NCI-H526 (cell line): ENCODE data around the gene ZNF300.
A peak's percentile ranks its signal among the peaks of the same experiment; 100 is the strongest.
"Not testable (repeated sequence)": the region's sequence is repeated elsewhere in the genome, so short reads cannot be mapped to it uniquely, and the experiment has no call there.

ENCODE experiments used
- DNase-seq, 2 experiments: peaks; one replicate each; lab custom pipeline; 2025; lab: John Stamatoyannopoulos, UW

The ZNF300 gene

GRCh38 chr5:150904479-150905311 is at the start of gene ZNF300:
ZNF300 (minus strand) TSS chr5:150904980; CDS start chr5:150903155, 1,825 bp downstream.
- DNase-seq = peak; percentile 51 to 64

DNA sequence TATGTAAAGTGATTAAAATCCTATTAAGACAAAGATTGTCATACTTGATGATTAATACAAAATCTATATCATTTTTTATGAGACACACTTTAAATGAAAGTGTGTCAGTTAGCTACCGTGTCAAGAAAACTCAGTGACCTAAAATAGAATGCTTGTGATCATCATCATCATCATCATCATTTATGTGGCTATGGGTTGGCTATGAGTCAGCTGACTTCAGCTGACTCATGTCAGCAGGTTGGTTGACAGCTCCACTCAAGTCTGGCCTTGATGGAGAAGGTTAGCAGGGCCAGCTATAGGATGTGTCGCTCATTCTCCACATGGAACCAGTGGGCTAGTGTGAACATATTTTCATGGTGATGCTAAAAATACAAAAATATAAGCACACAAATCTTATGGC is 43.8 kb upstream of the ZNF300 start:
- DNase-seq = no peak

DNA sequence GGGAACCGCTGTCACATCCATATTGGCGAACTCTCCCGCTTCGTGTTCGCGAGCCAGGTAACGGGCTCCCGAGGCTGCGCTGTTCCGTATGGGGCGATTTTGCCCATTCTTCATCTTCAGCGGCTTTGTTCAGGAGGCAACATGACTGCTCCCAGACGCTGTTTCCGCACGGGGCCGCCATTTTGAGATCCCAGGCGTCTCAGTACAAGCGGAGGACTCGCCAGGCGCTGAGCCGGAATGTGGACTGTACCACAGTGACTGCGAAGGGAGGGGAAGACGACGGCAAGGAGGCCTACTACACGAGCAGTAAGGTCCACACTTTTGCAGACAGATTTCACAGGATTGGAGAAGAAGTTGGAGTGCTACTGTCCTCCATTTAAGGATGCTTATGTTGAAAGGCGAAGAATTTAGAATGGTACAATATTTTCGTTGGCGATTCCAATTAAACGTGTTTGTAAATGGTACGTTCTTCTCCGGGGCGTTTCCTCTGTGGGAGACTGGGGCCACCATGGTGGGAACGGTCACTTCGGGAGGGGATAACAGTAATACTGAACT is 41.6 kb upstream of the ZNF300 start:
- no peak for DNase-seq

DNA sequence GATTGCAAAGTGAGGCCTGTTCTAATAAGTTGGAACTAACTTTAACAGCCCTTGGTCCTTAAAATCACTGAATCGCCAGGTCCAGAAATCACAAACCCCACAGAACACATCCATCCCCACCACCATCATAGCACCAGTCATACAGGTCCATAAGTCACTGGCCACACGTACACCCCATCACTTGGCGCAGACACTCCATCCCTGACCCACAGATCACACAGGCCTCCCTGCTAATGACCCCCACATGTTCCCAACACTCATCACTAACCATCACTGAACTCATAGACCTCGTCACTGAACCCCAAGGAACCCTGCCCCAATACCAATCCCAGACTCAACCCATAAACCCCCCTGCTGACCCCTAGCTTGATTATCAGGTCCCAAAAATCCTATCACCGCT is 41.2 kb upstream of the ZNF300 start:
- DNase-seq = no peak

GRCh38 chr5:150945486-150945885 is 40.7 kb upstream of the ZNF300 start:
- no peak for DNase-seq

- no peak for DNase-seq
Observed at GRCh38 chr5:150931368-150931965, 26.7 kb upstream of the ZNF300 start.

- no peak for DNase-seq
Observed at GRCh38 chr5:150918613-150919012, 13.8 kb upstream of the ZNF300 start.

DNA sequence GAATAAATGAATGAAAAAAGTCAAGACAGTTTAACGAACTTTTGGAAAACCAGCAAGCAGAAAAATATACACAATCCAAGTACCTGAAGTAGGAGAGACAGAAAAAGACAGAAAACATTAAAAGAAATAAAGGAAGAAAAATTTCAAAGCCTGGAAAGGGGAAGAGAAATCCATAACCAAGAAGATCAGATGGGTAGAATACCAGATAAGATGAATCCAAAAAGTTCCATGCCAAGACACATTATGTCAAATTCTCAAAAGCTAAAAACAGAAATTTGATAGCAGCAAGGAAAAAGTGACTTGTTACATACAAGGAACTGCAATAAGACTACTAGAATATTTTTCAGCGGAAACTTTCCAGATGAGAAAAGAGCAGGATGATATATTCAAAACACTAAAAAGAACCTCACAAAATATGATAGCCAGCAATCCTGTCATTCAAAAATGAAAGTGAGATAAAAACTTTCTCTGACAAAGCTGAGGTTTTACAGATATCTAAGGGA is 7.6 kb upstream of the ZNF300 start:
- DNase-seq = no peak

- no peak for DNase-seq
Observed at GRCh38 chr5:150905312-150905683, 518 bp upstream of the ZNF300 start.

DNA sequence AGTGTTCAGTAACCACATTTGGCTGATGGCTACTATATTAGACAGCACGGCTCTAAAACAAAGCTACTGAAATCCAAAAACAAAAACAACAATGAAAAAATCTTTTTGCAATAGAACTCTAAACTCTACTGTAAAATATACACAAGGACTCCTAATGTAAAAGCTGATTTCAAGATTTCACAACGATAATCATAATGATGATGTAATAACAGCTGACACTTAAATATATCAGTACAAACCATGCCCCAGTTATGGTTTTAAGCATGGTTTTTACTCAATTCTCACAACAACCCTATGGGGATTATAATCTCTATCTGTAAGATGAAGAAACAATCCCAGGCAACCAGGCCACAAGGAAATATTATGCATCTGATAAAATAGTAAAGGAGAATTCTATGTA is 3.3 kb downstream of the ZNF300 start:
- no peak for DNase-seq

GRCh38 chr5:150895431-150896428 is 9.1 kb downstream of the ZNF300 start:
- no peak for DNase-seq

DNA sequence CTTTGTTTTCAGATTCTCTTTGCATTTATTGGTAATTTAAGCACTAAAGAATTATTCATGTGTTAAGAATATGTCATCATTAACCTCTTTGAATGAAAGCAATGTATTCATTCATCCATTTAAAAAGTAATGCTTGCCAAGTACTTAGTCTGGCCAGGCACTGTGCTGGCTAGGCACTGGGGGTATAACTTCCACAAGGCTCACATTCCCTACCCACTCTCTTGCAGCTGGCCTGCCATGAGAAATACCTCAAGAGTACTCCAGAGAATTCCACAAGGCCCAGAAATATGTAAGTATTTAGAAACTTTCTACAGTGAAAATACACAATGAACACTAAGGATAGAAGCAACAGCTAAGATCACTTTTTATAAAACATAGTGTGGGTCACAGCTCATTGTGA is 25.4 kb downstream of the ZNF300 start:
- no peak for DNase-seq

DNA sequence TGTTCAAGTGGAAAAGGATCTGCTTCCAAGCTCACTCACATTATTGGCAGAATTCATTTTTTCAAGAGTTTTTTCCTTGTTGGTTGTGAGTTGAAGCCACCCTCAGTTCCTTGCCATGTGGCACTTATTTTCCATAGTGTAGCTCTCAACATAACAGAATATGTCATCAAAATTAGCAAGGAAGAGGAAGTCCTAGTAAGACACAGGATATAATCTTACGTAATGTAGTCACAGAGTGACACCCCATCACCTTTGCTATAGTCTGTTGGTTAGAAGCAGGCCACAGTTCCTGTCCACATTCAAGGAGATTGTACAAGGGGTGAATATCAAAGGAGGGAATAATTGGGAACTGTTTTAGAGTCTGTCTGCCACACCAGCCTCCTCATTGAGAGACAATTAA is 42.7 kb downstream of the ZNF300 start:
- no peak for DNase-seq

DNA sequence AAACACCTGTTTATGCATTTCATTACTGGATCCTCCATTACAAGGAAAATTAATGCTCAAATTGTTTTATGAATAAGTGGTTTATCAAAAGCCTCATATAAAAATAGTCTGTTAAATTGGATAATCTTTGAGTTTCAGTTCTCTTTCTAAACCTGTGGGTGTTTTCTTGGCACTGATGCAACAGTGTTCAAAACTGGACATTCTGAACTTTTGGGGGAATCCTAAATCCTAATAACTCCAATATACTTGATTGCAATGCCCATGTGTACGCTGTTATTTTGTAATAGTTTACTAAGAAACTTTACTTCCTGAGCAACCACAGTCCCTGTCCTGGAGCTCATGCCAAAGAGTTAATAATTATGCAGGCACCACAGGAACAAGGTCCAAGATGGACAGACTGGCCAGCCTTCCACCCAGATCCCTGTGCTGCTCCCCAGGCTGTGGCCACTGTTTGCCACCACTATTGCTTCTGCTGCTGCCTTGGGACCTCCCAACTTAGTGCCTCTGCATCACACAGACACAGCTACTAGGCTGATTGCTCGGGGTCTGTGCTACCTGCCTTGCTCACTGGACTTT is 44.4 kb downstream of the ZNF300 start:
- no peak for DNase-seq

GRCh38 chr5:150856700-150857099 is 48.1 kb downstream of the ZNF300 start:
- not testable (repeated sequence) for DNase-seq

DNA sequence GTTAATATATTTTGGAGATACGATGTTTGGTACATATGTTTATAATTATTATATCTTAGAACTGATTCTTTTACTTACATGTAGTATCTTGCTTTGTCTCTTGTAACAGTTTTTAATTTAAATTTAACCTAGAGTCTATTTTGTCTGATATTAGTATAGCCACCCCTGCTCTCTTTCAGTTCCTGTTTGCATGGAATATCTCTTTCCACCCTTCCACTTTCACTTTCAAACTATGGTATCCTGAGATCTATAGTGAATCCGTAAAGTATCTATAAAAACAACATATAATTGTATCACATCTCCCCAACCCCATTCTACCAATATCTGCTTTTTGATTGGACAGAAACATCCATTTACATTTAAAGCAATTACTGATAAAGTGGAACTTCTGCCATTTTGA is 51.2 kb downstream of the ZNF300 start:
- DNase-seq = no peak

DNA sequence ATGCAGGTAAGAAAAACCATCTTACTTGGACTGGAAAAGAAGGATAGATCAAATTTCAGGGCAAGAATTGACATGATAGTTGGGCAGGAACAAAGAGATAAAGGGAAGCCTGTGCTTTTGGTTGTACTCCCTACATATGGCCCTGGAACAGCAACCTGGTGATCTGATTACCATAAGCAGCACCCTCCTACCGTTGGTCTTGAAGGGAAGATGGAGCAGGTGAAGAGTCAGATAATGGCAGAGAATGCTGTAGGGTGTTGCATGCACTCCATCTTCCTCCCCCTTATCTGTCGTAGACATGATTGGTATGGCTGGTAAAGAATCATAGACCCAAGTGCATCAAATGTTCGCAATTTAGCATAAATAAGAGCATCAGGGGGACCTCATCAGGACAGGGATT is 53.7 kb downstream of the ZNF300 start:
- DNase-seq = no peak

- DNase-seq = no peak
Observed at GRCh38 chr5:150848271-150848670, 56.5 kb downstream of the ZNF300 start.

DNA sequence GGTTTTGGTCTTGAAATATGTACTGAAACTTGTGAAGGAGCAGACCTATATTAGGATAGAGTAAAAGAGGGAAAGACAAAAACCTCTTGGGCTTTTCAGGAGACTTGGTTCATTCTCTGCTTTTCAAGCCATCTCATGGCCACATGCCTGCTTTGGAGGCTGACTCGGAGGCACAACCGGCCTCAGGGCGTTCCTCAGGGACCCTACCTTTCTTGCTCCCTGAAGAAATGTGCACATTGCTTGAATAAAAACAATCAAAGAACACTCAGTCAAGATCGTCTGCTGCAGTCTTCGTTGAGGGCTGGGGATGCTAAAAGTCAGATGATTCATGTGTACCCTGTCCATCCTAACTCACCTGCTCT is 57.5 kb downstream of the ZNF300 start:
- DNase-seq = no peak

DNA sequence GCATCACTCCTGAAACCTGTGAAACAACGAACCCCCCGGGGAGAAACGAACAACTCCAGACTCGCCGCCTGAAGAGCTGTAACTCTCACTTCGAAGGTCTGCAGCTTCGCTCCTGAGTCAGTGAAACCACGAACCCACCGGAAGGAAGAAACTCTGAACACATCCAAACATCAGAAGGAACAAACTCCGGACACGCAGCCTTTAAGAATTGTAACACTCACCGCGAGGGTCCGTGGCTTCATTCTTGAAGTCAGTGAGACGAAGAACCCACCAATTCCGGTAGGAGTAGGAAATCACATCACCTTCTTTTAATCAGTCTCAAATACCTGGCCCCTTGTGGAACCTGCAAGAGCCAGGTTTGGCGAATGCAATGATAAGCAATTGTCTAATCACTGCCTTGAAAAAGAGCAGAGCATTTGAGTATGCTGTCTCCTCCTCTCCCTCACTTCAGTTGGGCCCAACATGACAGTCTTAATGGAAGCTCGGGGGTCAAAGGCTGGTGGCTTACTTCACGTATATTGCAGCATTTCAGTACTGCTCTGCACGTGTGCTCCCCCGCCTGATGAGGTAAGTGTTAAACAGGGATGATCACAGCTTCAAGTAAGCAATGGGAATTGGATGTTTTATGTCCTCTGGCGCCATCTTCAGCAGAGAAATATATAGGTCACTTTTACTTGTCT is 58.0 kb downstream of the ZNF300 start:
- DNase-seq = peak; percentile 67 to 80

DNA sequence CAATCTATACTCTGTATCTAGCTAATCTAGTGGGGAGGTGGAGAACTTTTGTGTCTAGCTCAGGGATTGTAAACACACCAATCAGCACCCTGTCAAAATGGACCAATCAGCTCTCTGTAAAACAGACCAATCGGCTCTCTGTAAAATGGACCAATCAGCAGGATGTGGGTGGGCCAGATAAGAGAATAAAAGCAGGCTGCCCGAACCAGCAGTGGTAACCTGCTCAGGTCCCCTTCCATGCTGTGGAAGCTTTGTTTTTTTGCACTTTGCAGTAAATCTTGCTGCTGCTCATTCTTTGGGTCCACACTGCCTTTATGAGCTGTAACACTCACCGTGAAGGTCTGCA is 58.5 kb downstream of the ZNF300 start, which contains the start of gene IRGM:
Gene IRGM (plus strand): TSS at position 214 of the 346 bp plus-strand sequence. CDS start 1,603 bp downstream, outside the sequence.
- not testable (repeated sequence) for DNase-seq
